Stimulated activated CD4-positive, alpha-beta T cell treated with anti-CD3 and anti-CD28 coated beads, Interleukin-12 subunit alpha, Interleukin-12 subunit beta, amount 100 ng/mL, for 24 hours (primary cell): ENCODE measurements around the gene GLRA3.
"Not testable (repeated sequence)": the region's sequence is repeated elsewhere in the genome, so short reads cannot be mapped to it uniquely, and the experiment has no call there.

ENCODE experiments used
- DNase-seq, 2 experiments: peaks; one replicate each; pipeline ENCODE4 v3.0.0-alpha.2; 2020; ENCODE audit warnings: low read depth in 2 of 2

GLRA3 gene

DNA sequence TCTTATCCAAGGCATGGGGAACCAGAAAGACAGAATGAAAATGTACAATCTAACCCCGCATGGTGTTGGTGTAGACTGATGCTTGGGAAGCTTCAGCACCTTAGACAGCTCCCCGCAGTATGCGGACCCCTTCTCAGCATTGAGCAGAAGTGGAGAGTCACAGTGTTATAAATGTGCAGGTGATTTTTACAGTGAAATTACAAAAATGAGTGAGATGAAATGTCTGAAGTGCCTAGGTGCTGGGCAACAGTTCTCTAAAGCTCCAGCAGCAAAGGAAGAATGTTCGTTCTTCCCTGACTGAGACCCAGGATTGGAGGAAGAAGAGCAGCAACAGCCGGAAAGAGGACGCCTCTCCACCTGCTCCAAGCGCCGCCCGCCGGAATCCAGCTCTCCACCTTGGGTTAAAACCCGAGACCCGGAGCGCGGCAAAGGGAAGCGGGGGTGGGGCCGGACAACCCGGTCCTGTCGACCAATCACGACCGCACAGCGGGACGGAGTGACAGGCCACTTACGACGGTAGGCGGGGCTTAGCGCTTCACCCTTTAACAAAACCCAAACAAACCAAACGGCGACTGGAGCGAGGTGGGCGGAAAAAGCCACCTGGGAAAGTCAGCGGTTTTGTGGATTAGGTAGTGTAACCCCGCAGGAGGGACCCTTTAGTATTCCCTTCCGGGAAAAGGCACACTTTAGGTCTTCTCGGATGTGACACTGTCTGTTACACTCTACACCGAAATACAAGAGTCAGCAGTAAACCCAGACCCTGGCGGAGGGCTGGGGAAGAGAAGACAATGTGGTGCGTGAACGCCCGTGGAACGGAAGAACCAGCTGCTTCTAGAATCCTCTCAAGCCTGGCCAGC lies at the start of gene GLRA3:
TSS of gene GLRA3 (minus strand) at position 403 of the 857 bp plus-strand sequence. CDS start 436 bp downstream, outside the sequence.
- no peak for DNase-seq

DNA sequence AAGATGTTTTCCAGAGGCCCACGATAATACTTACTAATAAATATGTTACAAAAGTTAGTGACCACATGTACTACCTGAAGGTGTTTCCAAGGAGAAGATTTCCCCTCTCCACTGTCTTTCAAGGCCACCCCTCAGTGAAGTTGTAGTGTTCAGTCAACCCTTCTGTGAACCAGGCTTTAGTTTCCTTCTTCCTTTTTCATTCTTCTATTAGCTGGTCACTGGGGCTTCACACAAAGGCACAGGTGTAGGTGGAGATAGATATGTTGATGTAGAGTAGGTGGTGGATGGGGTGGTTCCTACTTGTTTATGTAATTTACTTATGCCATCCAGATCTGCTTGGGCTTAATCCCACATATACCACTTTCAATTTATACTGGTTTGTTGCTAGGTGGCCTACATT lies 45.9 kb upstream of the GLRA3 start:
- no peak for DNase-seq

DNA sequence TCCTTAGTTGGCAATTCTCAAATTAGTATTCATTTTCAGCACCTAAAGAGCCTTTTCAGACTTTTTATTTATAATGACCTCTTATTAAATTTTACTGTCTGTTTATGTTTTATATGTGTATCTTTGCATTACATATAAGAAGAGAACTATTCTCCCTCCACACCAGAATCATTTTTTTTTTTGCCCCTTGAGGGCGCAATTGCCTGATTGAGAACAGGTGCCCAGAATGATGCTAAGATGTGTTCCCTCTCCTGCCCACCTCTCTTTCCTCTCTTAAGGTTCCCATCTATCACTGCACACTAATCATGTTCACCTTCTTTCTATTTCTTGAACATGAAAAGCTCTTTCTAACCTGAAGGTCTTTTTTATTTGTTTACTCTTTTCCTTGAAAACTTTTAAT lies 44.9 kb upstream of the GLRA3 start:
- no peak for DNase-seq

DNA sequence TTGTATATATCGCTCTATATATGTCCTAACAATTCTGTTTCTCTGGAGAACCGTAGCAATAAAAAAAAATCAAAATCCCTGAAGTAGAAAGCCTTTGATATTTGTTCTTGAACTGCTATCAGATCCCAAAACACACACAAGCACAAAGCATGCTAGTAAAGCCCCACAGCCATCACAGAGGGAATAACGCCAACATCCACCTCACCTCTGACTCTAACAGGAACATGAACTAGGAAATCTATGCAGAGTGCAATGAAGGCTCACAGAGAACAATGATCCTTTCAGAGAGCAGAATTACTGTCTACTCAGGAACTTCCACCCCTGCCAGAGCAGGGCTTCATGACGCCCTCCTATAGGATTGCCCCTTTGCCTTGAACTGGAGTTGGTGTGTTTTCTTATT lies 44.1 kb upstream of the GLRA3 start:
- not testable (repeated sequence) for DNase-seq

- DNase-seq, result no peak
Measured at GRCh38 chr4:174871407-174871806, 42.4 kb upstream of the GLRA3 start.

DNA sequence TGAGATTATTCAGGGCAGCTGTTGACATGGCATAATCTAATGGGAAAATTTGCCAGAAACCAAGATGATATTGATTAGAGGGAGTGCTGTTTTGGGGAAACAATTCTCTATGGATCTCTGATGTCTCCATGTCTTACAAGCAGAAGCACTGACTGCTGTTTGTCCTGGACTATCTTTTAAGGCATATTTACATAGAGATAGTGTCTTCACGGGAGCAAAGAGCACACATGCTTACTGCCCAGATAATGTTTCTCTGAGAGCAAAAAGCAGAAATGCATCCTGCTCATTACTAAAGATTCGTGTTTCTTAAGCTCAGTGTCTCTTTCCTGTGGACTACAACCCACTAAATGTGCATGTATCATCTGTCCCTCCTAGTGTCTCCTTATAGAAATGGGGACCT lies 41.3 kb upstream of the GLRA3 start:
- no peak for DNase-seq

DNA sequence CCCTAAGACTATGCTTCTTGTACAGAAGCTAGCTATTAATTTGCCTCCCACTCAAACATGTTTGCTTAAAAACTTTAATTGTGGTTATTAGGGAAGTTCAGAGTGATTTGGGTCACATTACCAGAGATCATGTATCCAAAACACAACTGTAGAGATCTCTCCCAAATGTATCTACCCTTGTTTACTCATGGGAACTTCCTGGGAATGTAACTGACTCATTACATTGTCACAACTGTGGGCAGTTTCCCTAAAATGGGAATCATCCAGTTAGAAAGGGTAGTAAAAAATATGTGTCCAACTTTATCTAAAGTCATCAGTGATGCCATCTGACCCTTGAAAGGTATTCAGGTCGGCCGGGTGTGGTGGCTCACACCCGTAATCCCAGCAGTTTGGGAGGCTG lies 40.3 kb upstream of the GLRA3 start:
- DNase-seq, result no peak

- no peak for DNase-seq
Measured at GRCh38 chr4:174867903-174868302, 38.9 kb upstream of the GLRA3 start.

- no peak for DNase-seq
Measured at GRCh38 chr4:174865418-174865985, 36.5 kb upstream of the GLRA3 start.

GRCh38 chr4:174864031-174864430 lies 35.0 kb upstream of the GLRA3 start:
- DNase-seq, result no peak

DNA sequence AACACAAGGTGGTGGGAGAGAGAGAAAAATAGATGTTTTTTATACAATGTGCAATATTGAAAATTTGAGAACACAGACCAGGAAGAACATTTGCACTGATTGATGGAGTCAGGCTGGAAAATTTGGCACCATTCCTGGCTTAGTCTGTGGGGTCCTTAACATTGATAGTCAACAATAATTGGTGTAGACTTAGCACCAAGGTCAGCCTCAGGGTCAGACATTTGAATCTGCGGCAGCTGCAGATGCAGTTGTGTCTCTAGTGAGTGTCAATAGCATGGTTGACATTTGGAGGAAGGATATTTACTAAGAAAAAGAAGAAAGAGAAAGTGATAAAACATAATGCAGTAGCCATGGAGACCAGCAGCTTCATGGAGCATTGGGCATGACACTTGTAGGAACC lies 31.5 kb upstream of the GLRA3 start:
- DNase-seq, result no peak

DNA sequence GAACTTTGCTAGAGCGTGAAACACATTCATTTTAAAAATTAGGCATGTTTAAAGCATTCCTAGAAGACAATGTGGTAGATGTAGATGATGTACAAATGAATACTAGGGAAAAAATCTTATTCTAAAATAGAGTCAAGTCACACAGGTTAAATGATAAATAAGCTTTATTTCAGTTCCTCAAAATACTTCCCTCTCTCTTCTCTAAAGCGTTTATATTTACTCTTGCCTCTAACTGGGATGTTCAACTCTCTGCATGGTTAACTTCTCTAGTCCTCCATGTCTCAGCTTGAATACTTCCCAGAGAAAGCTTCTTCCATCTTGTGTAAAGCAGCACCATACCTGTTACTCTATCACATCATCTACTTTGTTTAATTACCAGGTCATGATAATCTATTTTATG lies 30.9 kb upstream of the GLRA3 start:
- DNase-seq, result no peak

GRCh38 chr4:174856926-174857800 lies 28.1 kb upstream of the GLRA3 start:
- DNase-seq, result no peak

GRCh38 chr4:174855050-174855449 lies 26.0 kb upstream of the GLRA3 start:
- no peak for DNase-seq

- DNase-seq, result no peak
Measured at GRCh38 chr4:174853629-174854028, 24.6 kb upstream of the GLRA3 start.

DNA sequence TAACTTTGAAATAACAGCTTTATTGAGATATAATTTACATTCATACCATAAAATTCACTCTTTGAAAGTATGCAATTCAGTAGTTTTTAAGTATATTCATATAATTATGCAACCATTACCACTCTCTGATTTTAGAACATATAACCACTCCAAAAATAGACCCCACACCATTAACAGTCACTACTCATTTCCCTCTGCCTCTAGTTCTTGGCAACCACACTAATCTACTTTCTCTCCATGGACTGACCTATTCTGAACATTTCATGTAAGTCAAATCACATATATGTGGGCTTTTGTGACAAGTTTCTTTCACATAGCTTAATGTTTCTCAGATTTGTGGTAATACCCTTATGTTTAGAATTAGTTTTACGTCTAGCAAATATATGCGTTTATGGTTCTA lies 19.5 kb upstream of the GLRA3 start:
- DNase-seq, result no peak

GRCh38 chr4:174847801-174848427 lies 18.9 kb upstream of the GLRA3 start:
- DNase-seq, result no peak

DNA sequence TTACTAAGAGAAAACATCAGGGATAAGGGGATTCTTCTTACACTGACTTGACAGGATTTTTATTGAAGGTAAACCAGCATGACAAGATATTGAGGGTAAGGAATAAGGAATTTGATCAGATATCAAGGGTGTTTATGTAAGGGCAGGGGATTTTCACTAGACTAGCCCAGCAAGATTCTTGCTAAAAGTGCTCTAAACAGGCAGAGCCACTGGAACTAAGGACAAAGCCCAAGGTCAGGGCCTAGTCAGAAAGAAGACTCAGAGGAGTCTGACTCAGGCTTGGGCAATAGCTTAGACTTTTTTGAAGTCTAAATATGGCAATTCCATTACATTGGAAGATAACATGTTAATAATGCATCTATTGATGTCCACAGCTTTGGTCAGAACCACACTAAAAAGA lies 6.5 kb upstream of the GLRA3 start:
- no peak for DNase-seq

- DNase-seq, result no peak
Measured at GRCh38 chr4:174834477-174834876, 5.4 kb upstream of the GLRA3 start.

GRCh38 chr4:174826660-174827059 lies 2.4 kb downstream of the GLRA3 start:
- DNase-seq, result no peak

DNA sequence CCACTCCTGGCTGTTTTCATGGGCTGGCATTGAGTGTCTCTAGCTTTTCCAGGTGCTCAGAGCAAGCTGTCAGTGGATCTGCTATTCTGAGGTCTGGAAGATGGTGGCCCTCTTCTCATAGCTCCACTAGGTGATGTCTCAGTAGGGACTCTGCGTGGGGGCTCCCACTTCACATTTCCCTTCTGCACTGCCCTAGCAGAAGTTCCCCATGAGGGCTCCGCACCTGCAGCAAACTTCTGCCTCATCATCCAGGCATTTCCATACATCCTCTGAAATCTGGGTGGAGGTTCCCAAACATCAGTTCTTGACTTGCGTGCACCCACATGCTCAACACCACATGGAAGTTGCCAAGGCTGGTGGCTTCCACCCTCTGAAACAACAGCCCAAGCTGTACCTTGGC lies 13.8 kb downstream of the GLRA3 start:
- DNase-seq, result no peak

GRCh38 chr4:174813292-174813691 lies 15.8 kb downstream of the GLRA3 start:
- DNase-seq, result no peak
